Neural progenitor cell (in vitro differentiated cells): ENCODE results near the gene SIN3B. TPM values are rescaled to one million over a fixed set of nuclear protein-coding genes. Genes with fewer than 3 reads are reported as not detected.

Experiments used
- DNase-seq: peaks from one replicate; pipeline ENCODE4 v3.0.0-alpha.2; 2016; ENCODE audit warnings: low spot score
- H2AFZ ChIP-seq: fragments of 200-600 bp; sonication (generic); replicated peaks from 2 replicates; pipeline ENCODE4 v1.6.1; 2016; ENCODE audit warnings: antibody characterized with exemption
- H3F3A ChIP-seq: fragments of 200-600 bp; sonication (generic); 2 replicates; pipeline ENCODE4 v1.6.1; 2016; ENCODE audit warnings: antibody characterized with exemption, low read depth
- H3K27ac ChIP-seq: fragments of 200-600 bp; sonication (generic); 2 replicates; pipeline ENCODE4 v1.5.1; 2016; ENCODE audit warnings: mild to moderate bottlenecking
- H3K27me3 ChIP-seq: fragments of 200-600 bp; sonication (generic); 2 replicates; pipeline ENCODE4 v1.6.1; 2016; ENCODE audit warnings: mild to moderate bottlenecking, moderate library complexity
- H3K36me3 ChIP-seq: fragments of 200-600 bp; sonication (generic); 2 replicates; pipeline ENCODE4 v1.5.1; 2016
- H3K4me1 ChIP-seq: fragments of 200-600 bp; sonication (generic); 2 replicates; pipeline ENCODE4 v1.6.1; 2016; ENCODE audit warnings: mixed run types
- H3K4me2 ChIP-seq: fragments of 200-600 bp; sonication (generic); 2 replicates; pipeline ENCODE4 v1.6.1; 2016
- H3K4me3 ChIP-seq: fragments of 200-600 bp; sonication (generic); 2 replicates; pipeline ENCODE4 v1.5.1; 2016
- H3K79me2 ChIP-seq: fragments of 200-600 bp; sonication (generic); 2 replicates; pipeline ENCODE4 v1.6.1; 2016; ENCODE audit warnings: low read depth
- H3K9ac ChIP-seq: fragments of 200-600 bp; sonication (generic); 2 replicates; pipeline ENCODE4 v1.6.1; 2016
- H3K9me3 ChIP-seq: fragments of 200-600 bp; sonication (generic); 2 replicates; pipeline ENCODE4 v1.5.1; 2016; ENCODE audit warnings: low read depth
- H4K20me1 ChIP-seq: fragments of 200-600 bp; sonication (generic); 2 replicates; pipeline ENCODE4 v1.6.1; 2016; ENCODE audit warnings: low read depth
- H3K27ac Mint-ChIP-seq: 3 replicates; pipeline ENCODE4 v1.8.0; 2021; ENCODE audit warnings: mixed read lengths
- H3K27me3 Mint-ChIP-seq: 2 replicates; pipeline ENCODE4 v1.8.0; 2022; ENCODE audit warnings: low read depth, mild to moderate bottlenecking, inconsistent platforms, moderate library complexity, mixed read lengths; ENCODE audit not compliant: insufficient read depth
- H3K36me3 Mint-ChIP-seq: 3 replicates; pipeline ENCODE4 v1.8.0; 2021; ENCODE audit warnings: mixed read lengths
- H3K4me1 Mint-ChIP-seq: 3 replicates; pipeline ENCODE4 v1.8.0; 2021; ENCODE audit warnings: mixed read lengths
- H3K4me3 Mint-ChIP-seq: 3 replicates; pipeline ENCODE4 v1.8.0; 2021; ENCODE audit warnings: mild to moderate bottlenecking, moderate library complexity, mixed read lengths
- H3K9me3 Mint-ChIP-seq: 3 replicates; pipeline ENCODE4 v1.8.0; 2020; ENCODE audit warnings: mixed read lengths
- CTCF ChIP-seq: fragments of 200-600 bp; sonication (generic); IDR thresholded peaks from 2 replicates; pipeline ENCODE4 v1.5.1; 2017; ENCODE audit warnings: antibody characterized with exemption, mild to moderate bottlenecking
- EZH2 ChIP-seq: fragments of 200-600 bp; sonication (generic); IDR thresholded peaks from 2 replicates; pipeline ENCODE4 v1.6.1; 2017; ENCODE audit warnings: antibody characterized with exemption, mild to moderate bottlenecking, moderate library complexity
- EZH2phosphoT487 ChIP-seq: fragments of 200-600 bp; sonication (generic); IDR thresholded peaks from 2 replicates; pipeline ENCODE4 v1.6.1; 2017; ENCODE audit warnings: antibody characterized with exemption
- total RNA-seq: library from RNA; depleted of rRNA; stranded (reverse); fragments of >200 nt; gene quantifications from 2 replicates; pipeline ENCODE4 v1.2.3, GENCODE V29; 2015; ENCODE audit warnings: low replicate concordance

The SIN3B gene
- total RNA-seq, 1 donor from 2014 or later: 21.2 TPM

- H3K36me3 Mint-ChIP-seq: peaks cover 31% of the 10 kb centered on the region
- no peaks in the 10 kb centered on the region for H3K9me3 Mint-ChIP-seq
- no peaks in the 10 kb centered on the region for H3K4me1 Mint-ChIP-seq
Measured at GRCh38 chr19:16841391-16841926, 12.3 kb downstream of the SIN3B start.

DNA sequence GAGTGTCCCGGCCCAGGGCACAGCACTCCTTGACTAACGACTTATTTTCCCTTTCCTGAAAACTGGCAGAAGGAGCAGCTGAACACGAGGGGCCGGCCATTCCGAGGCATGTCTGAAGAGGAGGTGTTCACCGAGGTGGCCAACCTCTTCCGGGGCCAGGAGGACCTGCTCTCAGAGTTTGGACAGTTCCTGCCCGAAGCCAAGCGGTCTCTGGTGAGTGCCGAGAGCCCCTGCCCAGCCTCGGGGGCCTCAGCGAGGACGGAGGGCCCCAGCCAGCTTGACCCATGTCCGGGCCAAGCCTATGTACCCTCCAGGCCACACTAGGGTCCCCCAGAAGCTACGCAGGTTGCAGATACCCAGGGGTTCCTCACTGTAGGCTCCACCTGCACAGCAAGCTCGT, 17.7 kb downstream of the SIN3B start:
- Mint-ChIP-seq H3K4me1 (no peaks in the 10 kb centered on the region), H3K9me3 (no peaks in the 10 kb centered on the region), H3K27ac (no peak overlapping the region), H3K27me3 (no peaks in the 10 kb centered on the region), H3K36me3 (peaks cover 25% of the 10 kb centered on the region), H3K4me3 (no peak overlapping the region)
- Histone ChIP-seq H3K36me3 (peaks cover 6% of the 10 kb centered on the region), H3K79me2 (no peaks in the 10 kb centered on the region), H3K4me2 (no peak overlapping the region), H3K27me3 (no peaks in the 10 kb centered on the region), H3K4me1 (no peaks in the 10 kb centered on the region), H3K27ac (no peak overlapping the region), H2AFZ (no peak overlapping the region), H3K9me3 (no peaks in the 10 kb centered on the region), H4K20me1 (peaks cover 10% of the 10 kb centered on the region), H3K4me3 (no peak overlapping the region), H3F3A (no peaks in the 10 kb centered on the region), H3K9ac (no peak overlapping the region)
- TF ChIP-seq EZH2phosphoT487 (no peak), EZH2 (no peak), CTCF (no peak)
- no peak for DNase-seq

More at GRCh38 chr19:16841391-16841926, 12.3 kb downstream of the SIN3B start:
- TF ChIP-seq EZH2phosphoT487 (no peak), CTCF (no peak), EZH2 (no peak)
- Histone ChIP-seq H3K79me2 (no peaks in the 10 kb centered on the region), H4K20me1 (peaks cover 12% of the 10 kb centered on the region), H3K27ac (no peak overlapping the region), H3K36me3 (no peaks in the 10 kb centered on the region), H3K4me1 (no peaks in the 10 kb centered on the region), H3F3A (no peaks in the 10 kb centered on the region), H3K27me3 (no peaks in the 10 kb centered on the region), H3K4me2 (no peak overlapping the region), H2AFZ (no peak overlapping the region), H3K9me3 (no peaks in the 10 kb centered on the region), H3K4me3 (no peak overlapping the region), H3K9ac (no peak overlapping the region)
- no peak overlapping the region for H3K4me3 Mint-ChIP-seq
- H3K27ac Mint-ChIP-seq: no peak overlapping the region
- DNase-seq: no peak
- H3K27me3 Mint-ChIP-seq: peaks cover 5% of the 10 kb centered on the region

- no peak overlapping the region for H3K27ac ChIP-seq
- TF ChIP-seq CTCF (no peak), EZH2phosphoT487 (no peak), EZH2 (no peak)
- H3K9ac ChIP-seq: no peak overlapping the region
- Mint-ChIP-seq H3K4me1 (no peaks in the 10 kb centered on the region), H3K4me3 (no peak overlapping the region), H3K27ac (no peak overlapping the region), H3K9me3 (no peaks in the 10 kb centered on the region), H3K27me3 (no peaks in the 10 kb centered on the region), H3K36me3 (peaks cover 27% of the 10 kb centered on the region)
- H3K4me1 ChIP-seq: no peaks in the 10 kb centered on the region
- no peaks in the 10 kb centered on the region for H3K79me2 ChIP-seq
- H4K20me1 ChIP-seq: peaks cover 10% of the 10 kb centered on the region
- no peaks in the 10 kb centered on the region for H3F3A ChIP-seq
- DNase-seq: no peak
- H3K27me3 ChIP-seq: no peaks in the 10 kb centered on the region
- H3K4me2 ChIP-seq: no peak overlapping the region
- H3K9me3 ChIP-seq: no peaks in the 10 kb centered on the region
- no peak overlapping the region for H3K4me3 ChIP-seq
- H3K36me3 ChIP-seq: peaks cover 6% of the 10 kb centered on the region
- no peak overlapping the region for H2AFZ ChIP-seq
Measured at GRCh38 chr19:16847430-16847829, 18.2 kb downstream of the SIN3B start.
